H1 (cell line): ENCODE data around the gene LPP. TPM values are rescaled to one million over a fixed set of nuclear protein-coding genes. Genes with fewer than 3 reads are reported as not detected.

Source experiments
- CTCF ChIA-PET: fragments of 300-600 bp; sonication (Branson Sonifier 250); formaldehyde crosslinking; loops from one replicate; lab custom pipeline; 2021; ENCODE audit not compliant: partially characterized antibody; lab: Charles Lee
- POLR2A ChIA-PET: fragments of 300-600 bp; sonication (Branson Sonifier 250); formaldehyde crosslinking; loops from one replicate; lab custom pipeline; 2021; ENCODE audit warnings: inconsistent platforms; ENCODE audit not compliant: partially characterized antibody; lab: Charles Lee
- DNase-seq, 2 experiments: peaks; one replicate each; pipeline versions ENCODE4 v3.0.0 to v3.0.0-alpha.2; 2010 to 2022; ENCODE audit warnings: low spot score in 2 of 2, low read depth in 1 of 2, mixed read lengths in 1 of 2
- FAIRE-seq: peaks from 2 replicates; lab custom pipeline; 2011; peaks lifted over from hg19 to GRCh38; lab: Jason Lieb, UNC
- H2AFZ ChIP-seq: 2 replicates; pipeline ENCODE4 v1.8.1; 2012; ENCODE audit warnings: low read length, inconsistent platforms
- H2AK5ac ChIP-seq: 2 replicates; pipeline ENCODE4 v1.6.1; 2013; ENCODE audit warnings: low read depth, low read length
- H2BK120ac ChIP-seq: replicated peaks from 2 replicates; pipeline ENCODE3; 2013; ENCODE audit warnings: low read depth, low read length, inconsistent platforms
- H2BK12ac ChIP-seq: 2 replicates; pipeline ENCODE4 v1.6.1; 2013; ENCODE audit warnings: low read depth, low read length
- H2BK15ac ChIP-seq: 2 replicates; pipeline ENCODE4 v1.6.1; 2013; ENCODE audit warnings: low read length
- H2BK20ac ChIP-seq: 2 replicates; pipeline ENCODE4 v1.6.1; 2013; ENCODE audit warnings: low read length
- H2BK5ac ChIP-seq: 2 replicates; pipeline ENCODE4 v1.6.1; 2013; ENCODE audit warnings: low read depth, low read length
- H3K14ac ChIP-seq: 2 replicates; pipeline ENCODE4 v1.6.1; 2013; ENCODE audit warnings: inconsistent platforms; ENCODE audit not compliant: insufficient read length
- H3K18ac ChIP-seq: 2 replicates; pipeline ENCODE4 v1.6.1; 2013; ENCODE audit warnings: low read length; ENCODE audit errors: extremely low read depth
- H3K23ac ChIP-seq: 2 replicates; pipeline ENCODE4 v1.6.1; 2013; ENCODE audit warnings: inconsistent platforms; ENCODE audit not compliant: insufficient read length
- H3K23me2 ChIP-seq: 2 replicates; pipeline ENCODE4 v1.6.1; 2013; ENCODE audit warnings: low read depth, low read length
- H3K27ac ChIP-seq: 2 replicates; pipeline ENCODE4 v1.6.1; 2011; ENCODE audit warnings: low read depth, low read length, inconsistent platforms
- H3K27me3 ChIP-seq, 4 experiments: replicated peaks in 1 of 4; 1 replicate in 1 of 4; 2 replicates in 3 of 4; pipeline versions ENCODE4 v1.6.1 to v1.8.1; 2011 to 2013; ENCODE audit warnings: low read length in 3 of 4, mild to moderate bottlenecking in 3 of 4, inconsistent platforms in 2 of 4, mixed read lengths in 2 of 4, moderate library complexity in 1 of 4; ENCODE audit not compliant: control insufficient read depth in 3 of 4, insufficient read depth in 3 of 4; ENCODE audit errors: extremely low read depth in 1 of 4
- H3K36me3 ChIP-seq, 4 experiments: 2 replicates each; pipeline versions ENCODE4 v1.6.1 to v1.8.1; 2011 to 2013; ENCODE audit warnings: mild to moderate bottlenecking in 4 of 4, low read length in 3 of 4, moderate library complexity in 2 of 4, control low read depth in 1 of 4, inconsistent platforms in 1 of 4; ENCODE audit not compliant: insufficient read depth in 4 of 4, control insufficient read depth in 2 of 4
- H3K4ac ChIP-seq: replicated peaks from 2 replicates; pipeline ENCODE3; 2013; ENCODE audit warnings: low read length, low read depth, mixed read lengths, inconsistent platforms; ENCODE audit not compliant: insufficient read length
- H3K4me1 ChIP-seq, 4 experiments: replicated peaks in 1 of 4; 1 replicate in 1 of 4; 2 replicates in 3 of 4; pipeline versions ENCODE4 v1.6.1 to v1.8.1; 2011 to 2013; ENCODE audit warnings: low read length in 3 of 4, inconsistent platforms in 2 of 4, mixed read lengths in 1 of 4; ENCODE audit not compliant: insufficient read depth in 4 of 4, control insufficient read depth in 3 of 4
- H3K4me2 ChIP-seq, 2 experiments: 2 replicates each; pipeline versions ENCODE4 v1.6.1 to v1.8.1; 2011 to 2013; ENCODE audit warnings: low read depth in 2 of 2, low read length in 2 of 2, control low read depth in 1 of 2, inconsistent platforms in 1 of 2, mild to moderate bottlenecking in 1 of 2; ENCODE audit not compliant: insufficient read depth in 1 of 2
- H3K4me3 ChIP-seq, 4 experiments: fragments of 200-600, 300-600 bp in 1 of 4; sonication (generic), shearing (Covaris generic), sonication (Bioruptor Twin) in 1 of 4; 2 replicates each; pipeline versions ENCODE4 v1.5.1 to v1.8.1; 2011 to 2016; ENCODE audit warnings: low read length in 4 of 4, low read depth in 3 of 4, control low read depth in 2 of 4, inconsistent platforms in 2 of 4, mild to moderate bottlenecking in 2 of 4, mixed read lengths in 1 of 4, moderate library complexity in 1 of 4; ENCODE audit not compliant: insufficient read depth in 2 of 4; ENCODE audit errors: extremely low read depth in 1 of 4
- H3K56ac ChIP-seq: replicated peaks from 2 replicates; pipeline ENCODE3; 2013; ENCODE audit warnings: low read depth, mild to moderate bottlenecking, mixed read lengths, low read length, inconsistent platforms; ENCODE audit not compliant: insufficient read length
- H3K79me1 ChIP-seq: 2 replicates; pipeline ENCODE4 v1.6.1; 2013; ENCODE audit warnings: low read depth, low read length, control low read depth
- H3K79me2 ChIP-seq, 2 experiments: 2 replicates each; pipeline versions ENCODE4 v1.6.1 to v1.8.1; 2012 to 2013; ENCODE audit warnings: low read length in 2 of 2, mild to moderate bottlenecking in 2 of 2, inconsistent platforms in 1 of 2; ENCODE audit not compliant: insufficient read depth in 2 of 2, control insufficient read depth in 1 of 2
- H3K9ac ChIP-seq, 4 experiments: replicated peaks in 1 of 4; 1 replicate in 1 of 4; 2 replicates in 3 of 4; pipeline versions ENCODE4 v1.6.1 to v1.8.1; 2011 to 2013; ENCODE audit warnings: low read depth in 3 of 4, low read length in 3 of 4, control low read depth in 2 of 4, mild to moderate bottlenecking in 2 of 4, moderate library complexity in 2 of 4, inconsistent platforms in 1 of 4; ENCODE audit errors: extremely low read depth in 1 of 4
- H3K9me3 ChIP-seq, 2 experiments: 2 replicates each; pipeline versions ENCODE4 v1.6.1 to v1.8.1; 2012 to 2013; ENCODE audit warnings: mild to moderate bottlenecking in 2 of 2, moderate library complexity in 2 of 2, control low read depth in 1 of 2, inconsistent platforms in 1 of 2, low read depth in 1 of 2, low read length in 1 of 2, mixed read lengths in 1 of 2; ENCODE audit not compliant: insufficient read depth in 2 of 2
- H4K20me1 ChIP-seq, 2 experiments: replicated peaks in 1 of 2; 2 replicates each; pipeline versions ENCODE3 to v1.8.1; 2011 to 2013; ENCODE audit warnings: inconsistent platforms in 2 of 2, low read length in 2 of 2, mild to moderate bottlenecking in 1 of 2; ENCODE audit not compliant: insufficient read depth in 2 of 2, control insufficient read depth in 1 of 2
- H4K5ac ChIP-seq: 2 replicates; pipeline ENCODE4 v1.6.1; 2013; ENCODE audit warnings: low read length, low read depth, mixed read lengths, inconsistent platforms; ENCODE audit not compliant: insufficient read length
- H4K8ac ChIP-seq: 2 replicates; pipeline ENCODE4 v1.8.0; 2013; ENCODE audit warnings: mild to moderate bottlenecking, moderate library complexity, low read length, inconsistent platforms; ENCODE audit not compliant: insufficient read depth; ENCODE audit errors: extremely low read depth
- H4K91ac ChIP-seq: replicated peaks from 2 replicates; pipeline ENCODE3; 2013; ENCODE audit warnings: low read length, mixed read lengths, inconsistent platforms; ENCODE audit not compliant: insufficient read length
- JUND ChIP-seq: IDR thresholded peaks from 2 replicates; pipeline ENCODE4 v1.6.1; 2011; ENCODE audit warnings: mild to moderate bottlenecking, improper control_type of control experiment, low read length
- SIX5 ChIP-seq: IDR thresholded peaks from 2 replicates; pipeline ENCODE4 v1.6.1; 2011; ENCODE audit warnings: mild to moderate bottlenecking, low read depth, low read length
- TBP ChIP-seq: IDR thresholded peaks from 2 replicates; pipeline ENCODE4 v1.6.1; 2011; ENCODE audit warnings: low read depth, low read length, improper control_type of control experiment
- WGBS, 2 experiments: shearing (Covaris generic) in 1 of 2; methylation state at CpG; one replicate each; pipeline versions ENCODE4 v1.1.6 to v1.1.7; 2013 to 2015; ENCODE audit warnings: low lambda C conversion rate in 2 of 2, mixed read lengths in 2 of 2, inconsistent platforms in 1 of 2, low coverage in 1 of 2, missing lambda C conversion rate in 1 of 2; ENCODE audit not compliant: insufficient replicate concordance in 2 of 2, insufficient coverage in 1 of 2, insufficient read length in 1 of 2; ENCODE audit errors: extremely low coverage in 1 of 2, missing lambda C conversion rate in 1 of 2; 5-methylcytosine and 5-hydroxymethylcytosine counted together
- polyA plus RNA-seq, 7 experiments: library from polyadenylated mRNA; depleted of rRNA in 3 of 7; stranded (reverse) in 5 of 7; unstranded in 2 of 7; fragments of >200 nt in 5 of 7; fragments of 200-250 nt in 2 of 7; gene quantifications; 1 replicate in 5 of 7; 2 replicates in 1 of 7; 4 replicates in 1 of 7; pipeline versions ENCODE4 v1.2.1 to v1.2.3, GENCODE V29; 2011 to 2013; ENCODE audit warnings: missing spikeins in 2 of 7, mixed read lengths in 2 of 7
- total RNA-seq: library from RNA; stranded (reverse); fragmentation: NEBNext Ultra II Directional; extraction: Animal tissue kit (Norgen Biotek cat#: 25700); gene quantifications from 2 replicates; pipeline ENCODE4 v1.2.1, GENCODE V29; 2021
- TF ChIP-seq, protein P1 (sequence below): IDR thresholded peaks from 2 replicates; pipeline ENCODE4 v1.6.1; 2012; ENCODE audit warnings: inconsistent platforms

Gene LPP
- total and polyA plus RNA-seq, 2 of the 8 experiments (the other 6 are each of a cell fraction or from before 2014, with no cell fraction given) = 10.0 to 53.3 TPM

DNA sequence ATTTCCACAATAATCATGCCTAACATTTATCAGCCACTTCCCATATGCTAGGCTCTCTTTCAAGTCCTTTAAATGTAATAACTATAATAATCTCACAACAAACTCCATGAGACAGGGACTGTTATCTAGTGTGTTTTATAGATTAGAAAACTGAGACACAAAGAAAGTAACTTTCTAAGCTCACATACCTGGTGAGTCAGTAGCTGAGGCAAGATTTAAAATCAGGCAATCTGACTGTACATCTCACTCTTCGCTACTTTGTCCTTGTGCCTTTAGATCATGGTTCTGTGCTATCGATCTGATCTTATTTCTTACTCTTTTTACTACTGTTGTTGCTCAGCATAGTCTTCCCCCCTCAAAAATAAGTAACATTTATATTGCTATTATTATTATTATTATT, 295.5 kb downstream of the LPP start:
- H3K14ac ChIP-seq = no peak overlapping the region
- no peak overlapping the region for H3K9ac ChIP-seq
- no peaks in the 10 kb centered on the region for H3K79me2 ChIP-seq
- no peak overlapping the region for H3K4me2 ChIP-seq
- H2BK15ac ChIP-seq = no peak overlapping the region
- H3K23me2 ChIP-seq = no peaks in the 10 kb centered on the region
- no peaks in the 10 kb centered on the region for H3K79me1 ChIP-seq
- H4K91ac ChIP-seq = no peak overlapping the region
- CTCF ChIA-PET = no interaction called here
- H3K36me3 ChIP-seq = no peaks in the 10 kb centered on the region
- H2AFZ ChIP-seq = no peak overlapping the region
- H3K4me3 ChIP-seq = no peak overlapping the region
- POLR2A ChIA-PET = no interaction called here
- H3K4ac ChIP-seq = no peak overlapping the region
- no peaks in the 10 kb centered on the region for H3K4me1 ChIP-seq
- H2BK5ac ChIP-seq = no peak overlapping the region
- H4K5ac ChIP-seq = no peak overlapping the region
- no peak overlapping the region for H4K8ac ChIP-seq
- H2AK5ac ChIP-seq = no peak overlapping the region
- H2BK20ac ChIP-seq = no peak overlapping the region
- no peak overlapping the region for H3K56ac ChIP-seq
- no peaks in the 10 kb centered on the region for H4K20me1 ChIP-seq
- H2BK12ac ChIP-seq = no peak overlapping the region
- H3K27me3 ChIP-seq = no peaks in the 10 kb centered on the region
- no peaks in the 10 kb centered on the region for H3K9me3 ChIP-seq
- H3K18ac ChIP-seq = no peak overlapping the region
- TF ChIP-seq SIX5 (no peak), JUND (no peak), TBP (no peak)
- TF ChIP-seq, protein P1, sequence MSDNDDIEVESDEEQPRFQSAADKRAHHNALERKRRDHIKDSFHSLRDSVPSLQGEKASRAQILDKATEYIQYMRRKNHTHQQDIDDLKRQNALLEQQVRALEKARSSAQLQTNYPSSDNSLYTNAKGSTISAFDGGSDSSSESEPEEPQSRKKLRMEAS = no peak
- no peak overlapping the region for H3K23ac ChIP-seq
- H3K27ac ChIP-seq = no peak overlapping the region
- FAIRE-seq = no peak
- no peak overlapping the region for H2BK120ac ChIP-seq
- no peak for DNase-seq
- WGBS, 2 experiments = 87% methylated on average over 2 of the region's 2 CpGs; no CpG with 5 or more reads in 1 of the 2 experiments
